ENCODE data around the gene IL1A.
A peak's percentile ranks its signal among the peaks of the same experiment; 100 is the strongest.

Gene IL1A

DNA sequence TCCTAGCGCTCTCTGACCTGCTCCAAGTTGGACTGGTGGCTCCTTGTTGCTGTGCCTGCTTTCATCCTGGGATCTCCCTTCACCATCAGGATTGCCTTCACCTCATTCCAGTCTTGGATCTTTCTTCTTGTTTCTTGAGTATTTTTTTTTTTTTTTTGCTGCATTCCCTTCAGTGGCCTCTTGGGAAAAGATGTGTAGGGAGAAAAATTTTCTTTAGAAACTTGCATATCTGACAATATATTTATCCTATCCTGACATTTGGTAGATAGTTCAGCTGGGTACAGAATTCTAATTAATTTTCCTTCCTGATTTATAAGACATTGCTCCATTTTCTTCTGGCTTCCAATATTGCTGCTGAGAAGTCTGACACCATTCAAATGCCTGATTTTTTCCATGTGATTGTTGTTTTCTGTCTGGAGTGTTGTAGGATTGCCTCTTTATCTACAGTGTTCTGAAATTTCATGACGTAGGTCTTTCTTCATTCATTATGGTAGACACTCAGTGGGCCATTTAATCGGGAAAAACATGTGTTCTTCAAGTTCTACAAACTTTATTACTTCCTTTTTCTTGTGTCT lies 23.0 kb upstream of the IL1A start:
- ATAC-seq (ENCODE audit: low read depth): no peak
- H3K27ac ChIP-seq (ENCODE audit: poor library complexity, severe bottlenecking): peak overlapping the region; percentile 95
- H3K36me3 ChIP-seq (ENCODE audit: low read depth): no peaks in the 10 kb centered on the region
- no peak overlapping the region for H3K4me3 ChIP-seq (ENCODE audit: severe bottlenecking)
- peaks cover 40% of the 10 kb centered on the region for H3K4me1 ChIP-seq (ENCODE audit: insufficient read depth, poor library complexity, severe bottlenecking)
- H3K9me3 ChIP-seq (ENCODE audit: severe bottlenecking): peaks cover 4% of the 10 kb centered on the region
- no peaks in the 10 kb centered on the region for H3K27me3 ChIP-seq (ENCODE audit: insufficient read depth, poor library complexity, severe bottlenecking)
- TF ChIP-seq, protein P1, sequence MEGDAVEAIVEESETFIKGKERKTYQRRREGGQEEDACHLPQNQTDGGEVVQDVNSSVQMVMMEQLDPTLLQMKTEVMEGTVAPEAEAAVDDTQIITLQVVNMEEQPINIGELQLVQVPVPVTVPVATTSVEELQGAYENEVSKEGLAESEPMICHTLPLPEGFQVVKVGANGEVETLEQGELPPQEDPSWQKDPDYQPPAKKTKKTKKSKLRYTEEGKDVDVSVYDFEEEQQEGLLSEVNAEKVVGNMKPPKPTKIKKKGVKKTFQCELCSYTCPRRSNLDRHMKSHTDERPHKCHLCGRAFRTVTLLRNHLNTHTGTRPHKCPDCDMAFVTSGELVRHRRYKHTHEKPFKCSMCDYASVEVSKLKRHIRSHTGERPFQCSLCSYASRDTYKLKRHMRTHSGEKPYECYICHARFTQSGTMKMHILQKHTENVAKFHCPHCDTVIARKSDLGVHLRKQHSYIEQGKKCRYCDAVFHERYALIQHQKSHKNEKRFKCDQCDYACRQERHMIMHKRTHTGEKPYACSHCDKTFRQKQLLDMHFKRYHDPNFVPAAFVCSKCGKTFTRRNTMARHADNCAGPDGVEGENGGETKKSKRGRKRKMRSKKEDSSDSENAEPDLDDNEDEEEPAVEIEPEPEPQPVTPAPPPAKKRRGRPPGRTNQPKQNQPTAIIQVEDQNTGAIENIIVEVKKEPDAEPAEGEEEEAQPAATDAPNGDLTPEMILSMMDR (IDR thresholded peaks at IDR 0.05; ENCODE audit: poor library complexity, severe bottlenecking): no peak
- DNase-seq (ENCODE audit: low spot score): no peak

DNA sequence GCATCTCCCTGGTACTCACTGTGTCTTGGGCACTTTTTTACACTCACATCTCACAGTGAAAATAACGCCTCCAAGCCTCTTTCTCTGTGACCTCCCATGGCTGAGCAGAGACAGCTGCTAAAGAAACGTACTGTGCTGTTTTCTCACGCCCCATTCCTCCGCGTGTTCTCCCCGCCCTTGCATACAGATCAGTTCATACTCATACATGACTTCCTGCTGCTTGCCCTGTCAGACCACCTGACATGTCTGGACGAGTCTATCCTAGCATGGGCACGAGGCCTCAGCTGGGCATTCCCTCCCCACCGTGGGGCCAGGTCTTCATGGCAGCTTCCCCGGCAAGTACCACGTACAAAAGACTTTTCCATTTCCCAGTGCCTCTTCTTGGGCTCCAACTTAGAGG lies 21.2 kb upstream of the IL1A start:
- TF ChIP-seq, protein P1 (IDR thresholded peaks at IDR 0.05; ENCODE audit: poor library complexity, severe bottlenecking): no peak
- no peak overlapping the region for H3K4me3 ChIP-seq (ENCODE audit: severe bottlenecking)
- peak overlapping the region; percentile 95 for H3K27ac ChIP-seq (ENCODE audit: poor library complexity, severe bottlenecking)
- no peaks in the 10 kb centered on the region for H3K27me3 ChIP-seq (ENCODE audit: insufficient read depth, poor library complexity, severe bottlenecking)
- peaks cover 30% of the 10 kb centered on the region for H3K4me1 ChIP-seq (ENCODE audit: insufficient read depth, poor library complexity, severe bottlenecking)
- ATAC-seq (ENCODE audit: low read depth) (peak; percentile 68), DNase-seq (ENCODE audit: low spot score) (peak; percentile 91)
- no peaks in the 10 kb centered on the region for H3K36me3 ChIP-seq (ENCODE audit: low read depth)
- H3K9me3 ChIP-seq (ENCODE audit: severe bottlenecking): peaks cover 4% of the 10 kb centered on the region

DNA sequence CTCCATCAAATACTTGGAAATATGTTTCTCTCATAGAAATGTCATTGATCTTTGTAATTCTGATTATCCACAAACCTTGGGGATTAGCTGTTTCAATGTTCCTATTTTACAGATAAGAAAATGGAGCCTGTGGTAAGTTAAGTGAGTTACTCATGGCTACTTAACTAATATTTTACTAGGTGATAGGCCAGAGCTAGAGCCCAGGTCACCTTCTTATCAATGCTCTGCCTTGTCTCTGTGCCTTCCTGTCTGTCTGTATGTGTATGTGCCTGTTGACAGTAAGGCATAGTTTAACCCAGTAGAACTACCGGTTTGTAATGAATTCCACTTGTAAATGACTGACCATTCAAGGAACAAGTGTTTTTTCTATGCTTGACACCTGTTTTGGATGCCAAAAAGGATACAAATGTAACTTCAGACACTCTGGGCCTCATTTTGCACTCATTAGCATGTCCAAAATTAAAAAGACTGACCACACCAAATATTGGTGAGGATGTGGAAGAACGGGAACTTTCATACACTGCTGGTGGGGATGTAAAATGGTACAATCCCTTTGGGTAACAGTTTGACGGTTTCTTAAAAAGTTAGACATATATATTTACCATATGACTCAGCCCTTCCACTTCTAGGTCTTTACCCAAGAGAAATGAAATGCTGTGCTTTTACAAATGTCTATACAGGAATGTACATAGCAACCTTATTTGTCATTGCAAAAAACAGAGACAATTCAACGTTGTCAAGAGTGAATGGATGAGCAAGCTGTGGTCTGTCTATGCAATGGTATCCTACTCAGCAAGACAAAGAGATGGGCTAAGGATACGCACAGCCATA lies 19.6 kb upstream of the IL1A start:
- DNase-seq (ENCODE audit: low spot score): no peak
- peaks cover 33% of the 10 kb centered on the region for H3K4me1 ChIP-seq (ENCODE audit: insufficient read depth, poor library complexity, severe bottlenecking)
- H3K27me3 ChIP-seq (ENCODE audit: insufficient read depth, poor library complexity, severe bottlenecking): no peaks in the 10 kb centered on the region
- peaks cover 4% of the 10 kb centered on the region for H3K9me3 ChIP-seq (ENCODE audit: severe bottlenecking)
- TF ChIP-seq, protein P1 (IDR thresholded peaks at IDR 0.05; ENCODE audit: poor library complexity, severe bottlenecking): no peak
- peak; percentile 97 for ATAC-seq (ENCODE audit: low read depth)
- H3K36me3 ChIP-seq (ENCODE audit: low read depth): no peaks in the 10 kb centered on the region
- H3K4me3 ChIP-seq (ENCODE audit: severe bottlenecking): no peak overlapping the region
- peak overlapping the region; percentile 95 for H3K27ac ChIP-seq (ENCODE audit: poor library complexity, severe bottlenecking)

DNA sequence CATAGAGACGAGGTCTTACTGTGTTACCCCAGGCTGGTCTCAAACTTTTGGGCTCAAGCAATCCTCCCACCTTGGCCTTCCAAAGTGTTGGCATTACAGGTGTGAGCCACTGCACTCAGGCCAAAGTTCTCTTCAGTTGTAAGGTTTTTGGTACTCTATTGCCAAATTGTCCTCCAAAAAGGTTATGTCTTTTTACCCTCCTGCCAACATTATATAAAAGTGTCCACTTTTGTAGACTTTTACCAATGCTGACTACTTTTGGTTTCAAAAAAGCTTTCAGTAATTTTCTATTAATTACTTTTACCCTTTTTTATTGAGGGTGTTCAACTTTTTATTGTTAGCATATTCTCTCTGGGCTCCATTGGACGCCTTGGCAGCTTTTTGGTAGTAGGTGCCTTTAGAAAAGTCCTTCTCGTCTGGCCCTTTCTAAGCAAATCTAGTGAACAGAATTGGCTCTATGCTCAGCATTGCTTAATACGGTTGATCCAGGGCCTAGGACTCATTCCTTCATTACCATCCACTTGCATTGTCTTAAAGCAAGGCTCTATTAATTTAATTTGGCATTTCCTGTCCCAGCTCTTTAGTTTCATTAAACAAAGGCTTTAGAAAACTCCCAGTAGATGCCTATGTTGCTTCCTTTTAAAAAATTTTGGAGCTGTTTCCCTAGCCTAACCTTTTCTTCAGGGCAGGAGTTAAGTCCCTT lies 16.7 kb upstream of the IL1A start:
- no peaks in the 10 kb centered on the region for H3K9me3 ChIP-seq (ENCODE audit: severe bottlenecking)
- H3K27me3 ChIP-seq (ENCODE audit: insufficient read depth, poor library complexity, severe bottlenecking): no peaks in the 10 kb centered on the region
- peak overlapping the region; percentile 18 for H3K27ac ChIP-seq (ENCODE audit: poor library complexity, severe bottlenecking)
- no peaks in the 10 kb centered on the region for H3K36me3 ChIP-seq (ENCODE audit: low read depth)
- DNase-seq (ENCODE audit: low spot score) (no peak), ATAC-seq (ENCODE audit: low read depth) (no peak)
- TF ChIP-seq, protein P1 (IDR thresholded peaks at IDR 0.05; ENCODE audit: poor library complexity, severe bottlenecking): no peak
- H3K4me3 ChIP-seq (ENCODE audit: severe bottlenecking): no peak overlapping the region
- H3K4me1 ChIP-seq (ENCODE audit: insufficient read depth, poor library complexity, severe bottlenecking): peaks cover 31% of the 10 kb centered on the region

All from RWPE2 (cell line).